SKM-1 (cell line): ENCODE measurements around the gene C5orf46.
"Not testable (repeated sequence)": the region's sequence is repeated elsewhere in the genome, so short reads cannot be mapped to it uniquely, and the experiment has no call there.

Experiments
- DNase-seq: peaks from one replicate; lab custom pipeline; 2025; ENCODE audit not compliant: unreplicated experiment; lab: John Stamatoyannopoulos, UW

Gene C5orf46

GRCh38 chr5:147895864-147896263, 10.5 kb downstream of the C5orf46 start:
- DNase-seq, result no peak

DNA sequence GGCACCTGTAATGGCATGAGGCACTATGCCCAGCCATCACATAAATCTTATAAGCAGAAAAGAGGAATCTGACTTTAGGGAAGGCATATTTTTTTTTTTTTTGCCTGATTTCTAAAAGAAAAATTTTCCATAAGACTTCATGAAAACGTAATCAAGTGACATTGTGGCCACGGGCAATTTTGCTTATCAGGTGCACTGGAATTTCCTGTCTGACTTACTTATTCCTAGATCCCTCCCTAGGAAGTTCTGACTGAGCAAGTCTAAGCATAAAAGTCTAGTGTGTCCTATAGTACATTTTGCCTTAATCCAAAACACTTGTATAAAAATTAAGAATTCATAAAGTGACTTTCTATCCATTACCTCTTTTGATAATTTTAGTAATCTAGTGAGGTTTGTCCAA, 12.5 kb downstream of the C5orf46 start:
- no peak for DNase-seq

DNA sequence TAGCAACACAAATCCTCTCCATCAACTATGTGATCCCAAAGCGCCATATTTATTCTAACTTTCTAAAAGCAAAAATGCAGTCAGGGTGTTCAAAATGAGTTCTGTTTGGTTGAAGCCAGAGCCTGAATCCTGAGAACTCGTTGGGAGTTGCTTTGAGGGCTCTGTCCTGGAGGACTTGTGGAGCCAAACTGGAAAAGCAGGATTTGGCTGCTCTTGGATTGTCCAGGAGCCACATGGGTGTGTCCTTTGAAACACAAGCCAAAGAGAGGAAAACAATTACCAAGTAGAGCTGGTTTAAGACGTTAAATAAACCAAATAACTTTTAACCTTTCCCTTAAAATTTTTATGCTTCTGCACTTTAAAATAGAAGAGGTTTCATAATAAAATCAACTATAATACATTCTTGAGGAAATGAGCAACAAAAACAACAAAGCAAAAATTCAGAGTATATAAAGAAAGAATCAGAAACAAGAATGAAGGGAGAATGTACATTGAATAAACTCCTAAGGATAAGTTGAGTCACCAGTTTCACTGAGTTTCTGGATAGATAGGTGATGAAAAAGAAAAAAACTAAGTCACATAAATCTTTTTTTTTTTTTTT, 13.5 kb downstream of the C5orf46 start:
- no peak for DNase-seq

DNA sequence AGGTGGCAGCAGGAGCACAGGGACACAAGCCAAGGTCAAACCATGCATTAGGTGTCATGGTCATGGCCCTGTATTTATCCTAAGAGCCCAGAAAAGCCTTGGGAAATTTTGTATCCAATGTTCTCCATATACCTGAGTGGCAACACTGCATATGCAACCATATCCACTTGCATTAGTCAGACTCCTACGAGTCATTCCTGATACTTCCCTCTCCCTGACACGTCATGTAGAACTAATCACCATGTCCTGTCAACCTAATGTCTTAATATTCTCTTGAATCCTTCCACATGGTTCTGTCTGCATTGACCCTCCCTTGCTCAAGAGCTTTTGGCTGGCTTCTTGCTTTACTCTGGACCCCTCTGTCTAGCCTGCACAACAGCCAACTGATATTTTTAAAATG, 18.4 kb downstream of the C5orf46 start:
- DNase-seq, result no peak

- no peak for DNase-seq
Observed at GRCh38 chr5:147887026-147887627, 19.2 kb downstream of the C5orf46 start.

DNA sequence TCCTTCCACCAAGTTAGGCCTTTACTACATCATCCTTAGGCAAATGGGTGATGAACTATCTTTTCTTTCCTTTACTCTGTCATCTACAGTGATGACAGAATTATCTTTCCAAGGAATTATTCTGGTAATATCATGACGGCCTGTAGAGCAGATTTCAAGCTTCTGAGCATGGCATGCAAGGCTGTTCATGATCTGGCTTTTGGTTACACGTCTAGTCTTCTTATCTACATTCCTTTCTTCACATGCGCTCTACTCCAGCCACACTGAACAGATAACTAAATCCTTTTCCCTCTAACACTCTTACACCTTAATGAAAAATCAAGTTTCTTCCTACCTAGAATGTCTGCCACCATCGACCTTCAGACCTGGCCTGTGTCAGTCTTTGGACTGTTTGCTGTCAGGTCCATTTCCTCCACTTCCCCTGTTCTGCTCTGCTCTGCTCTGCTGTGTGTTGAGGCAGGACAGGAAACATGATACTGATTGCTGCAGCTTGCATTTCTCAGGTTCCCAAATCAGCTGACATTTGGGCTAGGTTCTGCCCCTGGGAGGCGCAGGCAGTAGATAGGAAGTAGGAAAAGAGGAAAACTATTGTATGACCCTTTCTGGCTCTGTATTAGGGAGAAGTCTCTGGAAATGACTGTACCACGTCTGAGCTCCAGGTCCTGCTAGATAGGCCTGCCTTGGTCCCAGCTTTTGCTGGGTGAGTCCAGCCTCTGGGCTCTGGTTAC, 23.6 kb downstream of the C5orf46 start:
- DNase-seq, result no peak

- DNase-seq, result no peak
Observed at GRCh38 chr5:147880487-147880886, 25.9 kb downstream of the C5orf46 start.

DNA sequence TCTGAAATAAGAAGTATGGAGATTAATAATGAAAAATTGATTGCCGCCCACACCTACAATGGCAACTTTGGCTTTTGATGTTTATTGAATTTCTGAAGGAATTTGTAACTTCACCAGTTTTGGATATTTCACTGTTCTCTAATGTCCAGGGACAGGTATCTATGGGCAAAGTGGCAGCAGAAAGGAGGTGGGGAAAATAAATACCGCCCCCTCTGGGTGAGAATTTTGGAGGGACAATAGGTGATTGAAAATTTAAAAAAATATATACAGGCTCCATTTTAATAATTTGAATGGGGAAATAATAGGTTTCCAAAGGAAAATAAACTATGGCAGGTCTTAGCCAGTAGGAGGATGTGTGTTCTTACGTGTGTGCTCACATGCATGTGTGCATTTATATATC, 26.6 kb downstream of the C5orf46 start:
- DNase-seq, result no peak

DNA sequence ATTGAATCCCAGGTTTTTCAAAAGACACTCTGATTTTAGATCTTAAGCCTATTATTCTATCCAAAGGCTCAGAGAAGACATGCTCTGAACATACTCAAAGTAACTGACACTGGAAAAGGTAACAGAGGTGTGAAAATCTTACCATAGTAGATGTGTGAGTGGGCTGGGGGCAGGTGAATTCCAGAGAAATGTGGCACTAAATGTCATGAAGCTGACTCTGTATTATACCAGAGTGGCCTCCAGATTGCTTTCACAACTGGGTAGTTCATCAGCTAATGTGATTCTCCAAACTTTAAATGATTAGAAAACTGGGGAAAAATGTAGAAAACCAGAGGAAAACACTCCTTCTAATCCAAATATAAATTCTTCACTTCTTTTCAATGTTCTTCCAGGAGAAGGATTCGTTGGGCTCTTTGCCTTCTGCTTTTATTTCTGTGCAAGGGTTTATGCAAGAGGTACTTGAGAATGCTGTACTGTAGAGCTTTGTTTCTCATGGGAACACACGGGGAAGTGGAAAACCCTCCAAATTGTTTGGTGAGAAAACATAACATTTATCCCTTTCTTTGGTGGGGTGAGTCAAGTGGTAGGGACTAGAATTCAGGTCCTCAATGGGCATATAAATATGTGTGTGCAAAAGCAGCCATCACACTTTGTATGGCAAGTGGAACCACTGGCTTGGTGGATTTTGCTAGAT, 28.1 kb downstream of the C5orf46 start, which contains the start of gene SCGB3A2:
SCGB3A2 (plus strand) TSS at position 646 of the 694 bp plus-strand sequence. CDS start 93 bp downstream, outside the sequence.
- DNase-seq, result no peak

GRCh38 chr5:147876626-147877025, 29.7 kb downstream of the C5orf46 start:
- no peak for DNase-seq

DNA sequence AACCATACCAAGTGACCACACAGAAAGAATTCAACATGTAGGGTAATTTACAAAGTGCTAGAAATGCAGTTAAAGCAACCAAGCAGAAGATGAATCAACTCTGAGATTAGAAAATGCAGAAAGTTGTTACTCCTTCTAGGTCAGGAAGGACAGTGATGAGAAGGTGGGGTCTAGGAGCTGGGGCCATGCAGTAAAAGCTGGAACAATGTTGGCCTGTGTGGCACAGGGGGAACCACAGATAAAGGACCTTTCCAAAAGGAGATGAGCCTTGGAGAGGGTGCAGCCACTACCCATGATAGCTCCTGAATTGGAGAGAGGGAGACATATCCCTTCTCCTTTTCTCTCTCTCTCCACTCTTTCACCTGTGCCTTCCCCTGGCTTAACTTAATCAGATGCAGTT, 30.2 kb downstream of the C5orf46 start:
- no peak for DNase-seq

DNA sequence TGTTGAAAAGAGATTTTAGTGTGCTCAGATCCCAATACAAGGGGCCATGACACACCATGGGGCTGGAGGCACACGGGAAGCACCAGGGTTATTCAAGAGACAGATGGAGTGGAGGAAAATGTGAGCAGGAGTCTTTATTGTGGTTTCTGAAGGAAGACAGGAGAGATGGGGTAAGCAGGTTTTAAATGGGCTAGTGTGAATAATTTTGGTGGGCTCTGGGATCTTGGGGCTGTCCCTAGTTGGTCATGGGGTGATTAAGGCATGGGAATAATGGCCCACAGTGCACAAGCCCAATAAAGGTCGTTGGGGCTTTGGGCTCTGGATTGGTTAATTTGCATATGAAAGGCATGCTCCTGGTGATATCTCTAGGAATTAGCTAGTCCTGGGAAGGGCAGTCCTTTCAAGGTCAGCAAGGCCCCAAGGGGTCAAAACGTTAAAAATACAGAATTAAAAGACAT, 31.4 kb downstream of the C5orf46 start:
- DNase-seq, result no peak

DNA sequence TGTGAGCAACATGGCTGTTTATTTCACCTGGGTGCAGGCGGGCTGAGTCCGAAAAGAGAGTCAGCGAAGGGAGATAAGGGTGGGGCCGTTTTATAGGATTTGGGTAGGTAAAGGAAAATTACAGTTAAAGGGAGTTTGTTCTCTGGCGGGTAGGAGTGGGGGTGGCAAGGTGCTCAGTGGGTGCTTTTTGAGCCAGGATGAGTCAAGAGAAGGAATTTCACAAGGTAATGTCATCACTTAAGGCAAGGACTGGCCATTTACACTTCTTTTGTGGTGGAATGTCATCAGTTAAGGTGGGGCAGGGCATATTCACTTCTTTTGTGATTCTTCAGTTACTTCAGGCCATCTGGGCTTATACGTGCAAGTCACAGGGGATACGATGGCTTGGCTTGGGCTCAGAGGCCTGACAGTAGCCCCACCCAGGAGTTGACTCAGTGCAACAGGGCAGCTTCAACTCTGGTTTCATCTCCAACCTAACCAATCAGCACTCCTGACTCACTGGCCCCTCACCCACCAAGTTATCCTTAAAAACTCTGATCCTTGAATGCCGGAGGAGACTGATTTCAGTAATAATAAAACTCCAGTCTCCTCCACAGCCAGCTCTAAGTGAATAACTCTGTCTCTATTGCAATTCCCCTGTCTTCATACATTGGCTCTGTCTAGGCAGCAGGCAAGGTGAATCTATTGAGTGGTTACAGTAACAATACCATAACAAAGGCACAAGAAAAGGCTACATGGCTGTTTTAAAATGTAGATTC, 32.0 kb downstream of the C5orf46 start:
- DNase-seq, result not testable (repeated sequence)

- DNase-seq, result not testable (repeated sequence)
Observed at GRCh38 chr5:147872744-147873435, 33.4 kb downstream of the C5orf46 start.

- not testable (repeated sequence) for DNase-seq
Observed at GRCh38 chr5:147871980-147872549, 34.3 kb downstream of the C5orf46 start.

DNA sequence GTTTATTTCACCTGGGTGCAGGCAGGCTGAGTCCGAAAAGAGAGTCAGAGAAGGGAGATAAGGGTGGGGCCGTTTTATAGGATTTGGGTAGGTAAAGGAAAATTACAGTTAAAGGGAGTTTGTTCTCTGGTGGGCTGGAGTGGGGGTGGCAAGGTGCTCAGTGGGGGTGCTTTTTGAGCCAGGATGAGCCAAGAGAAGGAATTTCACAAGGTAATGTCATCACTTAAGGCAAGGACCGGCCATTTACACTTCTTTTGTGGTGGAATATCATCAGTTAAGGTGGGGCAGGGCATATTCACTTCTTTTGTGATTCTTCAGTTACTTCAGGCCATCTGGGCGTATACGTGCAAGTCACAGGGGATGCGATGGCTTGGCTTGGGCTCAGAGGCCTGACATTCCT, 36.4 kb downstream of the C5orf46 start:
- DNase-seq, result not testable (repeated sequence)

GRCh38 chr5:147869112-147869511, 37.2 kb downstream of the C5orf46 start:
- no peak for DNase-seq

DNA sequence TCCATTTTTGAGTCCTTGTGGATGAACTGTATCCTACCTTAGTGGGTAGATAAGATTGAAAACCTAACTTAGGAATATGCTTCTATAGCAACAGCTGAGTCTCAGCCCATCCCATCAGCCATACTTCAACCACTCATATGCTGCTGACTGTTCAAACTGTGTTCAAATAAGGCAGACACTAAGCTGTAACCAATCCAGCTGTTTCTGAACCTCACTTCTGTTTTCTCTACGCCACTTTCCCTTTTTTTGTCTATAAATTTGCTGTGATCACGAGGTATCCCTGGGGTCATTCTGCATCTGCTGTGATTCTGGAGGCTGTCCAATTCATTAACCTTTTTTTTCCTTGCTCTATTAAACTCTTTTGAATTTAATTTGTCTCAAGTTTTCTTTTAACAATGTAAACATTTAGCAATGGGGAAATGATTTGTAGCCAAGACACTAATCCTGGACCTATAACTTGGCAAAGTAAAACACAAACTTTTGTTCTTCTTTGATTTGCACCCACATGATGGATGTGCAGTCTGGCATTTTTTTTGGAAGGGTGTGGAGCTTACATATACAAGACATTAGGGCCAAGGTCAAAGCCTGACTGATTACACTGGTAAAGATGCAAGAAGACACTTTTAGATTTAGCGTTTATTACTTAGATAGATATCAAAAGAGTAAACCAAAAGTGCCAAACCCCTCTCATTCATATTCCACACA, 42.7 kb downstream of the C5orf46 start:
- DNase-seq, result no peak

DNA sequence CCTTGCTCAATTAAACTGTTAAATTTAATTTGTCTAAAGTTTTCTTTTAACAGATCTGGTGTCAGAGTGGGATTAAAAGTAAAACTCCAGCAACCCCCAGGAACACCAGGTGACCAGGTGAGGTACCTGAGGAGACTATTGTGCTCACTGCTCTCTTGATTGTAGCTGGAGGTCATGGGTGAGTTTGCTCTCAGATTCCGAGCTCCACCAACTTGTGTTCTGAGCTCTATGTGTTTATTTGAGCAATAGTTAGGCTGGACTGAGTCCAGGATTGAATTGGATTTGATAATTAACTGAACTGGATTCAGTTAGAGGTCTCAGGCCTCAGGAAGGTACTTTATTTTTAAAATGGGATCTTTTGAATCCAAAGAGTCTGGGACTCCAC, 45.7 kb downstream of the C5orf46 start:
- DNase-seq, result no peak
